Lower leg skin (tissue), 3 donors: ENCODE measurements around the gene DUSP6.

Experiments used
- CTCF ChIP-seq, 3 donors: fragments of 450-650 bp; IDR thresholded peaks; one replicate each; pipeline ENCODE4 v1.5.1; 2016; ENCODE audit warnings: antibody characterized with exemption in 3 of 3, mild to moderate bottlenecking in 3 of 3, moderate library complexity in 2 of 3
- POLR2A ChIP-seq, 2 donors: fragments of 450-650 bp; IDR thresholded peaks; one replicate each; pipeline ENCODE4 v1.6.1; 2016 to 2017; ENCODE audit warnings: antibody characterized with exemption in 2 of 2, mild to moderate bottlenecking in 1 of 2, moderate library complexity in 1 of 2

DNA sequence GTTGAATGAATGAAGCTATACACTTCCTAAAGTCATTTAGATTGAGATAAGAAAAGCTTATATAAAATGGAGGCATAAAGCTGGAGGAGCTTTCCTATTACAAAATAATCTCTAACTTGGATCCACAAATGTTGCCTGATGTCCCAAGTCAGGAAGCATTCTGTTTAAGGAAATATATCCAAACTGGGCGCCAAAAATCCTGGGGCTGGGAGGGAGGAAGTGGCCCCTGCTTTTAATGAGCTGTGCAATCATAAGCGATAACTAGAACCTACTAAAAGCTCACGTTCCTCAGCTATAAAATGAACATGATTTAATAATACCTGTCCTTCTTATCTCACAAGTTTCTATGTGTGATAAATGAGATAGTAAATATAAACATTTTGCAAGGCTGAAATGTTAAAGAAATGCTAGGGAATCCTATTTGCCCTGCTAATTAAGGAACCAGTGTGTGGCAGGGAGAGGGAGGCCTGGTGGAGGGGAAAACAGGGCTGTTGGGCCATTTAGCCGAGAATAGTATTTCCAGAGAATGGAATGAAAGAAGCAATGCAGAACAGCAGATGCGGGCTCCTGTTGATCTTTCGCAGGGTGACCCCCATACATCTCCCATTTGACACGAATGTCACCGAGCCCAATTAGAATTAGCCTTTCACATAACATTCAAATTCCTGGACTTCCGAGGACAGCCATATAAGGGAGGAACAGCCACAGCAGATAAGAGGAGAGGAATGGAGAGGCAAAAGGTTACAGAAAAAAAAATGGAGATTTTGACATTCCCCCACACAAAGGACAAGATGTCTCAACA, 25.9 kb downstream of the DUSP6 start:
- TF ChIP-seq CTCF (IDR thresholded peaks at IDR 0.05), result no peak
- no peak for TF ChIP-seq POLR2A (IDR thresholded peaks at IDR 0.05)
